Measurements from ENCODE around the gene ASL.
A peak's percentile ranks its signal among the peaks of the same experiment; 100 is the strongest.
"Not testable (repeated sequence)": the region's sequence is repeated elsewhere in the genome, so short reads cannot be mapped to it uniquely, and the experiment has no call there.

ASL gene

GRCh38 chr7:66076462-66077329 lies 1.1 kb downstream of the ASL start:
- no peak for DNase-seq

- DNase-seq, result no peak
Measured at GRCh38 chr7:66078067-66078466, 2.4 kb downstream of the ASL start.

GRCh38 chr7:66082083-66082482 lies 6.5 kb downstream of the ASL start:
- DNase-seq, result no peak

GRCh38 chr7:66082886-66083415 lies 7.3 kb downstream of the ASL start:
- no peak for DNase-seq

GRCh38 chr7:66083677-66084076 lies 8.1 kb downstream of the ASL start:
- no peak for DNase-seq

- DNase-seq, result no peak
Measured at GRCh38 chr7:66088861-66089838, 13.5 kb downstream of the ASL start.

GRCh38 chr7:66092654-66093053 lies 17.0 kb downstream of the ASL start:
- no peak for DNase-seq

- DNase-seq, result no peak
Measured at GRCh38 chr7:66095010-66095409, 19.4 kb downstream of the ASL start.

GRCh38 chr7:66099232-66099550 lies 23.6 kb downstream of the ASL start:
- no peak for DNase-seq

- peak; percentile 56 for DNase-seq
Measured at GRCh38 chr7:66099551-66100407, 24.2 kb downstream of the ASL start.

- DNase-seq, result no peak
Measured at GRCh38 chr7:66100408-66101050, 24.9 kb downstream of the ASL start.

GRCh38 chr7:66102168-66102567 lies 26.5 kb downstream of the ASL start:
- DNase-seq, result not testable (repeated sequence)

- not testable (repeated sequence) for DNase-seq
Measured at GRCh38 chr7:66103994-66104393, 28.4 kb downstream of the ASL start.

- no peak for DNase-seq
Measured at GRCh38 chr7:66105263-66105748, 29.7 kb downstream of the ASL start.

- not testable (repeated sequence) for DNase-seq
Measured at GRCh38 chr7:66108410-66108809, 32.8 kb downstream of the ASL start.

GRCh38 chr7:66110856-66111255 lies 35.2 kb downstream of the ASL start:
- no peak for DNase-seq

- peak; percentile 84 for DNase-seq
Measured at GRCh38 chr7:66114743-66115649, 39.4 kb downstream of the ASL start, which contains the start of gene CRCP. Gene CRCP, plus strand, starts transcription at chr7:66114847. Its CDS starts 116 bp downstream, at chr7:66114963.

- not testable (repeated sequence) for DNase-seq
Measured at GRCh38 chr7:66116680-66117420, 41.2 kb downstream of the ASL start.

- no peak for DNase-seq
Measured at GRCh38 chr7:66118603-66119002, 43.0 kb downstream of the ASL start.
